ENCODE measurements around the gene RHAG.
"Not testable (repeated sequence)": the region's sequence is repeated elsewhere in the genome, so short reads cannot be mapped to it uniquely, and the experiment has no call there.

The RHAG gene

GRCh38 chr6:49636713-49637349 lies at the start of gene RHAG:
RHAG (minus strand) TSS chr6:49636839; CDS start chr6:49636812, 27 bp downstream.
- DNase-seq (ENCODE audit: low spot score): no peak

- DNase-seq (ENCODE audit: low spot score): peak; percentile 56
Observed at GRCh38 chr6:49676671-49677281, 40.1 kb upstream of the RHAG start.

- DNase-seq (ENCODE audit: low spot score): no peak
Observed at GRCh38 chr6:49675816-49676215, 39.2 kb upstream of the RHAG start.

GRCh38 chr6:49668083-49668511 lies 31.5 kb upstream of the RHAG start:
- DNase-seq (ENCODE audit: low spot score): peak; percentile 22

GRCh38 chr6:49666930-49667757 lies 30.5 kb upstream of the RHAG start:
- DNase-seq (ENCODE audit: low spot score): no peak

GRCh38 chr6:49666480-49666879 lies 29.8 kb upstream of the RHAG start:
- no peak for DNase-seq (ENCODE audit: low spot score)

GRCh38 chr6:49664817-49665216 lies 28.2 kb upstream of the RHAG start:
- DNase-seq (ENCODE audit: low spot score): no peak

- not testable (repeated sequence) for DNase-seq (ENCODE audit: low spot score)
Observed at GRCh38 chr6:49664054-49664453, 27.4 kb upstream of the RHAG start.

GRCh38 chr6:49662892-49663261 lies 26.2 kb upstream of the RHAG start:
- DNase-seq (ENCODE audit: low spot score): no peak

GRCh38 chr6:49662231-49662891 lies 25.7 kb upstream of the RHAG start:
- no peak for DNase-seq (ENCODE audit: low spot score)

GRCh38 chr6:49653942-49654341 lies 17.3 kb upstream of the RHAG start:
- DNase-seq (ENCODE audit: low spot score): no peak

GRCh38 chr6:49653438-49653837 lies 16.8 kb upstream of the RHAG start:
- DNase-seq (ENCODE audit: low spot score): no peak

- DNase-seq (ENCODE audit: low spot score): no peak
Observed at GRCh38 chr6:49651239-49651638, 14.6 kb upstream of the RHAG start.

GRCh38 chr6:49649988-49650387 lies 13.3 kb upstream of the RHAG start:
- no peak for DNase-seq (ENCODE audit: low spot score)

GRCh38 chr6:49648036-49648435 lies 11.4 kb upstream of the RHAG start:
- no peak for DNase-seq (ENCODE audit: low spot score)

- no peak for DNase-seq (ENCODE audit: low spot score)
Observed at GRCh38 chr6:49647476-49647875, 10.8 kb upstream of the RHAG start.

GRCh38 chr6:49646942-49647341 lies 10.3 kb upstream of the RHAG start:
- no peak for DNase-seq (ENCODE audit: low spot score)

- DNase-seq (ENCODE audit: low spot score): no peak
Observed at GRCh38 chr6:49646130-49646824, 9.6 kb upstream of the RHAG start.

- DNase-seq (ENCODE audit: low spot score): no peak
Observed at GRCh38 chr6:49645139-49645538, 8.5 kb upstream of the RHAG start.

GRCh38 chr6:49639177-49639817 lies 2.7 kb upstream of the RHAG start:
- DNase-seq (ENCODE audit: low spot score): no peak

GRCh38 chr6:49637350-49637731 lies 702 bp upstream of the RHAG start:
- DNase-seq (ENCODE audit: low spot score): no peak
